ENCODE measurements around the gene CGB2. TPM values are rescaled to one million over a fixed set of nuclear protein-coding genes. Genes with fewer than 3 reads are reported as not detected.

The CGB2 gene
- total RNA-seq, 4 donors from 2014 or later = not detected

- no peak for DNase-seq (ENCODE audit: extremely low spot score)
Observed at GRCh38 chr19:48991873-48992580, 39.7 kb upstream of the CGB2 start.

GRCh38 chr19:48992581-48993174 lies 39.0 kb upstream of the CGB2 start:
- peak overlapping the region; percentile 93 to 96 (median 94) for H3K27ac ChIP-seq (replicated peaks in 1 of 4)
- no peaks in the 10 kb centered on the region for H3K9me3 ChIP-seq
- WGBS = under 1% methylated on average over 20 of the region's 20 CpGs
- no peak for DNase-seq (ENCODE audit: extremely low spot score)
- H3K4me3 ChIP-seq = peak overlapping the region; percentile 65 to 82 (median 78)
- peaks cover 10 to 31% (median 20%) of the 10 kb centered on the region in 4 donors for H3K36me3 ChIP-seq
- H3K27me3 ChIP-seq = no peaks in the 10 kb centered on the region
- peaks cover 36 to 54% (median 48%) of the 10 kb centered on the region in 4 donors for H3K4me1 ChIP-seq
- intact Hi-C loops (cut with DNase I) = no loop called here
- TF ChIP-seq EP300 (IDR thresholded peaks at IDR 0.05) (no peak), CTCF (IDR thresholded peaks at IDR 0.05) (no peak), POLR2AphosphoS5 (IDR thresholded peaks at IDR 0.05) (no peak), POLR2A (IDR thresholded peaks at IDR 0.05; ENCODE audit: low read depth) (no peak)

More at GRCh38 chr19:48991873-48992580, 39.7 kb upstream of the CGB2 start:
- Histone ChIP-seq H3K36me3 (peaks cover 10 to 37% (median 26%) of the 10 kb centered on the region in 4 donors), H3K4me3 (peak overlapping the region; percentile 65 to 82 (median 78)), H3K9me3 (no peaks in the 10 kb centered on the region), H3K4me1 (peaks cover 36 to 54% (median 48%) of the 10 kb centered on the region in 4 donors), H3K27ac (replicated peaks in 1 of 4) (peak overlapping the region; percentile 93 to 96 (median 94)), H3K27me3 (no peaks in the 10 kb centered on the region)
- TF ChIP-seq CTCF (IDR thresholded peaks at IDR 0.05) = no peak
- TF ChIP-seq POLR2A (IDR thresholded peaks at IDR 0.05; ENCODE audit: low read depth) = no peak
- TF ChIP-seq POLR2AphosphoS5 (IDR thresholded peaks at IDR 0.05) = peak; percentile 86 to 95
- intact Hi-C loops (cut with DNase I) = no loop called here
- 12% methylated on average over 7 of the region's 8 CpGs for WGBS

- WGBS = under 1% methylated on average over 32 of the region's 56 CpGs
- intact Hi-C loops (cut with DNase I) = no loop called here
- TF ChIP-seq EP300 (IDR thresholded peaks at IDR 0.05) (no peak), POLR2AphosphoS5 (IDR thresholded peaks at IDR 0.05) (peak; percentile 99), POLR2A (IDR thresholded peaks at IDR 0.05; ENCODE audit: low read depth) (peak; percentile 95), CTCF (IDR thresholded peaks at IDR 0.05) (peak; percentile 86 to 99 (median 98))
Observed at GRCh38 chr19:48993175-48994034, 38.3 kb upstream of the CGB2 start, which contains the start of the genes GYS1 and RUVBL2. Gene GYS1 (minus strand): TSS chr19:48993309. CDS start chr19:48993112, 197 bp downstream. Gene RUVBL2 (plus strand): TSS chr19:48993887. CDS start chr19:48993912, 25 bp downstream.

GRCh38 chr19:48994035-48994386 lies 37.7 kb upstream of the CGB2 start:
- H3K4me3 ChIP-seq = peak overlapping the region; percentile 65 to 82 (median 78)
- peaks cover 36 to 54% (median 48%) of the 10 kb centered on the region in 4 donors for H3K4me1 ChIP-seq
- no peaks in the 10 kb centered on the region for H3K27me3 ChIP-seq
- peaks cover 2 to 17% (median 7%) of the 10 kb centered on the region in 4 donors for H3K36me3 ChIP-seq
- H3K9me3 ChIP-seq = no peaks in the 10 kb centered on the region
- peak overlapping the region; percentile 93 to 96 (median 94) for H3K27ac ChIP-seq (replicated peaks in 1 of 4)
- no peak for DNase-seq (ENCODE audit: extremely low spot score)
- 0% methylated on average over 7 of the region's 13 CpGs for WGBS
- TF ChIP-seq CTCF (IDR thresholded peaks at IDR 0.05) (no peak), POLR2A (IDR thresholded peaks at IDR 0.05; ENCODE audit: low read depth) (no peak), EP300 (IDR thresholded peaks at IDR 0.05) (no peak), POLR2AphosphoS5 (IDR thresholded peaks at IDR 0.05) (no peak)
- intact Hi-C loops (cut with DNase I) = no loop called here

More at GRCh38 chr19:48993175-48994034, 38.3 kb upstream of the CGB2 start, which contains the start of the genes GYS1 and RUVBL2:
- peak within 1 kb of the TSS; percentile 65 to 82 (median 78) for H3K4me3 ChIP-seq
- H3K27me3 ChIP-seq = no peaks in the 10 kb centered on the region
- peaks cover 36 to 54% (median 48%) of the 10 kb centered on the region in 4 donors for H3K4me1 ChIP-seq
- peak within 1 kb of the TSS; percentile 93 to 96 (median 94) for H3K27ac ChIP-seq (replicated peaks in 1 of 4)
- DNase-seq (ENCODE audit: extremely low spot score) = peak; percentile 100
- peaks cover 8 to 23% (median 13%) of the 10 kb centered on the region in 4 donors for H3K36me3 ChIP-seq
- H3K9me3 ChIP-seq = no peaks in the 10 kb centered on the region

Data from esophagus muscularis mucosa (tissue), 4 donors.